Measurements from ENCODE around the gene EXOC6. TPM values are rescaled to one million over a fixed set of nuclear protein-coding genes. Genes with fewer than 3 reads are reported as not detected.

EXOC6 gene
- total RNA-seq, 1 experiment from 2014 or later, result 12.9 TPM

DNA sequence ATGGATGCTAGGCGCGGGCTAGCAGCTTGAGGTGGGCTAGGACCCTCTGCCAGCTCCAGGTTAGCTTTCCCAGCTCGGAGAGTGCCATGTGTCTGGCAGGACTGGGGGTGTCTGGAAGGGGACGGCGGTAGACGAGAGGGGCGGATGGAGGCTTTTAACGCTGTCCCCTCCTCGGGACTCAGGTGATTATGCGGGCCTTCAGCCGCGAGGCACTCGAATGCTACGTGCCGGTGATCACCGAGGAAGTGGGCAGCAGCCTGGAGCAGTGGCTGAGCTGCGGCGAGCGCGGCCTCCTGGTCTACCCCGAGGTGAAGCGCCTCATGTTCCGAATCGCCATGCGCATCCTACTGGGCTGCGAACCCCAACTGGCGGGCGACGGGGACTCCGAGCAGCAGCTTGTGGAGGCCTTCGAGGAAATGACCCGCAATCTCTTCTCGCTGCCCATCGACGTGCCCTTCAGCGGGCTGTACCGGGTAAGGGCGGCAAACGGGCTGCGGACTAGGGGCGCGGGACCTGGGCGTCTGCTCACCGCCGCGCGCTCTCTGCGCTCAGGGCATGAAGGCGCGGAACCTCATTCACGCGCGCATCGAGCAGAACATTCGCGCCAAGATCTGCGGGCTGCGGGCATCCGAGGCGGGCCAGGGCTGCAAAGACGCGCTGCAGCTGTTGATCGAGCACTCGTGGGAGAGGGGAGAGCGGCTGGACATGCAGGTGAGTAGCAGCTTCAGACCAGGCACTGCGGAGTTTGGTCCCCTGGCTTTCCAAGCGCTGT is 226.5 kb downstream of the EXOC6 start:
- no peak overlapping the region for H2AFZ ChIP-seq (ENCODE audit: low read depth, low read length, poor library complexity, severe bottlenecking)
- no peaks in the 10 kb centered on the region for H3K9me3 ChIP-seq (ENCODE audit: control insufficient read depth in 1 of 2, insufficient read depth in 1 of 2, low read depth in 1 of 2, low read length in 2 of 2)
- ChIA-PET POLR2A (no interaction called here), RAD21 (ENCODE audit: low non-redundant PET in 1 of 2, low total read pairs in 2 of 2, uncharacterized antibody in 2 of 2, unreplicated experiment in 2 of 2) (no interaction called here), CTCF (no interaction called here)
- H3K4me3 ChIP-seq (replicated peaks in 1 of 2; ENCODE audit: low read depth in 1 of 2, low read length in 2 of 2), result 0 out of 4 replicates have a peak overlapping the region, but pooled peaks of 1 of the 2 experiments have one; percentile 60
- H4K20me1 ChIP-seq (ENCODE audit: insufficient read depth), result no peaks in the 10 kb centered on the region
- no peak overlapping the region for H3K9ac ChIP-seq (ENCODE audit: low read length)
- H3K79me2 ChIP-seq (ENCODE audit: insufficient read depth, low read length), result no peaks in the 10 kb centered on the region
- H3K27me3 ChIP-seq (ENCODE audit: insufficient read depth, low read length), result no peaks in the 10 kb centered on the region
- H3K9me2 ChIP-seq (ENCODE audit: insufficient read depth), result no peaks in the 10 kb centered on the region
- DNase-seq (ENCODE audit: low read depth, low spot score), result no peak
- no peak for TF ChIP-seq POLR2A (IDR thresholded peaks at IDR 0.05; ENCODE audit: borderline replicate concordance, extremely low read depth, insufficient read depth, insufficient read length)
- no peak for TF ChIP-seq EZH2 (IDR thresholded peaks at IDR 0.05)
- TF ChIP-seq POLR2AphosphoS5 (IDR thresholded peaks at IDR 0.05; ENCODE audit: low read depth, low read length), result no peak
- TF ChIP-seq YY1 (IDR thresholded peaks at IDR 0.05; ENCODE audit: extremely low read depth, insufficient replicate concordance, low read depth, low read length), result no peak
- peaks cover 8 to 19% of the 10 kb centered on the region in 2 experiments; a peak in 2 of 4 replicates for H3K4me1 ChIP-seq (ENCODE audit: control insufficient read depth in 1 of 2, insufficient read depth in 2 of 2, low read length in 2 of 2)
- peak overlapping the region; percentile 75 for H3K4me2 ChIP-seq (ENCODE audit: low read length)
- intact Hi-C loops (cut with micrococcal nuclease), result loop anchor here (10.0 kb wide), 1 partner anchor 190 kb away; no protein-coding TSS in a partner anchor
- no TSS peak for BruUV-seq (replicated peaks)
- no peaks in the 10 kb centered on the region for H3K36me3 ChIP-seq (ENCODE audit: control insufficient read depth in 1 of 2, insufficient read depth in 2 of 2, low read length in 2 of 2)
- ATAC-seq, result no peak
- H3K27ac ChIP-seq (ENCODE audit: low read depth, low read length), result no peak overlapping the region

DNA sequence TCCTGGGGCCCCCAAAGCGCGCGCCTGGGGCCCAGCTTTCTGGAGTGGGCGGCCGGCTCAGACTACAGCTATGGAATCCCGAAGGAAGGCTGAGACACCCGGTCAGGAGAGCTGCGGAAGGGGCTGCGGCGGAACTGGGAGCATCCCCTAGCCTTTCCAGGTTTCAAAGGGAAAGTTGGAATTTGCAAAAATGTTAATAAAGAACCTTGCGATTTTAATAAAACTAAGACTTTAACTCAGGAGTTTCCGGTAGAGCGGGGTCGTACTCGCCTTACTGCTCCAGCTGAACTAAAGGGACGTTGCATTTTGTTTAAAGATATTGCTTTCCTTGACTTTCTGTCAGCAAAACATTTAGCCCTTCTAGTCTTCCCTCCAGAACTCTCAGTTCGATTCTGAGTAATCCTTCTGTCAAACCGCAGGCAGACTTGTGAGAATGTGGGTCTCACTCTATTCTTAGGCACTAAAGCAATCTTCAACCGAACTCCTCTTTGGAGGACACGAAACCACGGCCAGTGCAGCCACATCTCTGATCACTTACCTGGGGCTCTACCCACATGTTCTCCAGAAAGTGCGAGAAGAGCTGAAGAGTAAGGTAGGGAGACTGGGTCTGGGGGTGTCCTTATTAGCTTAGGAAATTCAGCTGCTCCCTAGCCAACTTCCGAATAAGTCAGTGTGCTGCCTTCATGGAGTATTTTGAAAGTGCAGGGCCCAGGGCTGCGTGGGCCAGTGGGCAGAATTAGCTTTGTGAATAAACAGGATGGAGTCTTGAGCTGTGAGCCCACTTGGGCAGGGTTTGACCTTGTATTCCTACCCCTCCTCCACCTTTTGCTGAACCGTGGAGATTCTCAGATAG is 227.3 kb downstream of the EXOC6 start:
- H3K9me3 ChIP-seq (ENCODE audit: control insufficient read depth in 1 of 2, insufficient read depth in 1 of 2, low read depth in 1 of 2, low read length in 2 of 2), result no peaks in the 10 kb centered on the region
- peaks cover 8 to 23% of the 10 kb centered on the region in 2 experiments; a peak in 2 of 4 replicates for H3K4me1 ChIP-seq (ENCODE audit: control insufficient read depth in 1 of 2, insufficient read depth in 2 of 2, low read length in 2 of 2)
- H3K27me3 ChIP-seq (ENCODE audit: insufficient read depth, low read length), result no peaks in the 10 kb centered on the region
- DNase-seq (ENCODE audit: low read depth, low spot score) (no peak), ATAC-seq (no peak)
- no peak overlapping the region for H3K4me2 ChIP-seq (ENCODE audit: low read length)
- intact Hi-C loops (cut with micrococcal nuclease), result loop anchor here (10.0 kb wide), 1 partner anchor 191 kb away; no protein-coding TSS in a partner anchor
- no peak overlapping the region for H2AFZ ChIP-seq (ENCODE audit: low read depth, low read length, poor library complexity, severe bottlenecking)
- no peaks in the 10 kb centered on the region for H3K36me3 ChIP-seq (ENCODE audit: control insufficient read depth in 1 of 2, insufficient read depth in 2 of 2, low read length in 2 of 2)
- RAD21 ChIA-PET (ENCODE audit: low non-redundant PET in 1 of 2, low total read pairs in 2 of 2, uncharacterized antibody in 2 of 2, unreplicated experiment in 2 of 2), result no interaction called here
- no peak overlapping the region for H3K9ac ChIP-seq (ENCODE audit: low read length)
- no peaks in the 10 kb centered on the region for H3K9me2 ChIP-seq (ENCODE audit: insufficient read depth)
- no peak overlapping the region for H3K27ac ChIP-seq (ENCODE audit: low read depth, low read length)
- POLR2A ChIA-PET, result no interaction called here
- no peaks in the 10 kb centered on the region for H4K20me1 ChIP-seq (ENCODE audit: insufficient read depth)
- no peaks in the 10 kb centered on the region for H3K79me2 ChIP-seq (ENCODE audit: insufficient read depth, low read length)
- no TSS peak for BruUV-seq (replicated peaks)
- CTCF ChIA-PET, result interaction anchor here (0.6 kb wide), 1 partner anchor 406 kb away, joined by 3 read pairs; no protein-coding TSS in a partner anchor
- H3K4me3 ChIP-seq (replicated peaks in 1 of 2; ENCODE audit: low read depth in 1 of 2, low read length in 2 of 2), result no peak overlapping the region
- TF ChIP-seq EZH2phosphoT487 (IDR thresholded peaks at IDR 0.05; ENCODE audit: borderline replicate concordance) (no peak), POLR2AphosphoS5 (IDR thresholded peaks at IDR 0.05; ENCODE audit: low read depth, low read length) (no peak), CBX3 (IDR thresholded peaks at IDR 0.05; ENCODE audit: low read depth) (no peak), EZH2 (IDR thresholded peaks at IDR 0.05) (no peak), SP1 (IDR thresholded peaks at IDR 0.05; ENCODE audit: low read depth) (no peak), SIN3A (IDR thresholded peaks at IDR 0.05; ENCODE audit: low read depth) (no peak), SRF (IDR thresholded peaks at IDR 0.05; ENCODE audit: low read depth) (no peak), EGR1 (IDR thresholded peaks at IDR 0.05; ENCODE audit: low read depth) (no peak), TCF7L2 (IDR thresholded peaks at IDR 0.05; ENCODE audit: borderline replicate concordance, extremely low read depth, insufficient read depth, insufficient read length) (no peak), POLR2A (IDR thresholded peaks at IDR 0.05; ENCODE audit: borderline replicate concordance, extremely low read depth, insufficient read depth, insufficient read length) (no peak), FOSL1 (IDR thresholded peaks at IDR 0.05; ENCODE audit: low read depth) (no peak), ZNF274 (IDR thresholded peaks at IDR 0.05; ENCODE audit: low read depth, low read length) (no peak)
- TF ChIP-seq, protein P1, sequence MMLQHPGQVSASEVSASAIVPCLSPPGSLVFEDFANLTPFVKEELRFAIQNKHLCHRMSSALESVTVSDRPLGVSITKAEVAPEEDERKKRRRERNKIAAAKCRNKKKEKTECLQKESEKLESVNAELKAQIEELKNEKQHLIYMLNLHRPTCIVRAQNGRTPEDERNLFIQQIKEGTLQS (IDR thresholded peaks at IDR 0.05), result no peak
- TF ChIP-seq, protein P2, sequence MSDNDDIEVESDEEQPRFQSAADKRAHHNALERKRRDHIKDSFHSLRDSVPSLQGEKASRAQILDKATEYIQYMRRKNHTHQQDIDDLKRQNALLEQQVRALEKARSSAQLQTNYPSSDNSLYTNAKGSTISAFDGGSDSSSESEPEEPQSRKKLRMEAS (IDR thresholded peaks at IDR 0.05), result no peak
- TF ChIP-seq, protein P3, sequence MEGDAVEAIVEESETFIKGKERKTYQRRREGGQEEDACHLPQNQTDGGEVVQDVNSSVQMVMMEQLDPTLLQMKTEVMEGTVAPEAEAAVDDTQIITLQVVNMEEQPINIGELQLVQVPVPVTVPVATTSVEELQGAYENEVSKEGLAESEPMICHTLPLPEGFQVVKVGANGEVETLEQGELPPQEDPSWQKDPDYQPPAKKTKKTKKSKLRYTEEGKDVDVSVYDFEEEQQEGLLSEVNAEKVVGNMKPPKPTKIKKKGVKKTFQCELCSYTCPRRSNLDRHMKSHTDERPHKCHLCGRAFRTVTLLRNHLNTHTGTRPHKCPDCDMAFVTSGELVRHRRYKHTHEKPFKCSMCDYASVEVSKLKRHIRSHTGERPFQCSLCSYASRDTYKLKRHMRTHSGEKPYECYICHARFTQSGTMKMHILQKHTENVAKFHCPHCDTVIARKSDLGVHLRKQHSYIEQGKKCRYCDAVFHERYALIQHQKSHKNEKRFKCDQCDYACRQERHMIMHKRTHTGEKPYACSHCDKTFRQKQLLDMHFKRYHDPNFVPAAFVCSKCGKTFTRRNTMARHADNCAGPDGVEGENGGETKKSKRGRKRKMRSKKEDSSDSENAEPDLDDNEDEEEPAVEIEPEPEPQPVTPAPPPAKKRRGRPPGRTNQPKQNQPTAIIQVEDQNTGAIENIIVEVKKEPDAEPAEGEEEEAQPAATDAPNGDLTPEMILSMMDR (IDR thresholded peaks at IDR 0.05 in 2 of 3, conservative IDR thresholded peaks at IDR 0.05 in 1 of 3; ENCODE audit: borderline replicate concordance in 1 of 3, insufficient read depth in 1 of 3, low read depth in 2 of 3, low read length in 2 of 3), result no peak
